PFSK-1 (cell line): ENCODE results near the gene EFEMP1.

Experiments
- FOXP2 ChIP-seq: optimal IDR thresholded peaks from 2 replicates; pipeline ENCODE3; 2011; ENCODE audit warnings: borderline replicate concordance, control low read depth, inconsistent platforms; ENCODE audit not compliant: insufficient read depth; ENCODE audit errors: extremely low read length, extremely low read depth
- POLR2AphosphoS5 ChIP-seq: IDR thresholded peaks from 2 replicates; pipeline ENCODE4 v1.6.1; 2012; ENCODE audit warnings: low read depth, mild to moderate bottlenecking, control low read depth, low read length, moderate library complexity
- SIN3A ChIP-seq: IDR thresholded peaks from 2 replicates; pipeline ENCODE4 v1.6.1; 2012; ENCODE audit warnings: mild to moderate bottlenecking, low read length, moderate library complexity, borderline replicate concordance; ENCODE audit not compliant: insufficient read depth
- TAF1 ChIP-seq: IDR thresholded peaks from 2 replicates; pipeline ENCODE4 v1.6.1; 2012; ENCODE audit warnings: low read length, control low read depth, borderline replicate concordance; ENCODE audit not compliant: insufficient read depth
- TF ChIP-seq, protein P1 (sequence below), 2 experiments: IDR thresholded peaks; 2 replicates each; pipeline versions ENCODE4 v1.6.1 to v1.8.0; 2011 to 2012; ENCODE audit warnings: low read depth in 2 of 2, low read length in 2 of 2, control low read depth in 1 of 2, inconsistent platforms in 1 of 2, mild to moderate bottlenecking in 1 of 2, moderate library complexity in 1 of 2; ENCODE audit not compliant: insufficient read depth in 1 of 2

DNA sequence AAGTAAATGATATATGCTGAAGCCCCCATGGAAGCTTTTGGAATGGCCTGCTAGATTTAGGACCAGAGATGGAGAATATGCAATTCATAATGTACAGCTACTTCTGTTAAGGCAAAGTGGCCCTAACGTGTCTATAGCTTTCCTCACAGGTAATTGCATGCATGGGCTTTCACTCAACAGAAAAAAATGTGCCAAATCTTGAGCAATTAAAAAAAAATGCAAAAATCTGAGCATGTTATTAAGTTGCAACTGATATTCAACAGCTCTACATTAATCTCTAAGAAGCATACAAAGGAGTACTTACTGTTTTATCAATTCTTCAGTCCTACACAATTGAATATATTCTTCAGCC, 79.6 kb downstream of the EFEMP1 start:
- TF ChIP-seq, protein P1, sequence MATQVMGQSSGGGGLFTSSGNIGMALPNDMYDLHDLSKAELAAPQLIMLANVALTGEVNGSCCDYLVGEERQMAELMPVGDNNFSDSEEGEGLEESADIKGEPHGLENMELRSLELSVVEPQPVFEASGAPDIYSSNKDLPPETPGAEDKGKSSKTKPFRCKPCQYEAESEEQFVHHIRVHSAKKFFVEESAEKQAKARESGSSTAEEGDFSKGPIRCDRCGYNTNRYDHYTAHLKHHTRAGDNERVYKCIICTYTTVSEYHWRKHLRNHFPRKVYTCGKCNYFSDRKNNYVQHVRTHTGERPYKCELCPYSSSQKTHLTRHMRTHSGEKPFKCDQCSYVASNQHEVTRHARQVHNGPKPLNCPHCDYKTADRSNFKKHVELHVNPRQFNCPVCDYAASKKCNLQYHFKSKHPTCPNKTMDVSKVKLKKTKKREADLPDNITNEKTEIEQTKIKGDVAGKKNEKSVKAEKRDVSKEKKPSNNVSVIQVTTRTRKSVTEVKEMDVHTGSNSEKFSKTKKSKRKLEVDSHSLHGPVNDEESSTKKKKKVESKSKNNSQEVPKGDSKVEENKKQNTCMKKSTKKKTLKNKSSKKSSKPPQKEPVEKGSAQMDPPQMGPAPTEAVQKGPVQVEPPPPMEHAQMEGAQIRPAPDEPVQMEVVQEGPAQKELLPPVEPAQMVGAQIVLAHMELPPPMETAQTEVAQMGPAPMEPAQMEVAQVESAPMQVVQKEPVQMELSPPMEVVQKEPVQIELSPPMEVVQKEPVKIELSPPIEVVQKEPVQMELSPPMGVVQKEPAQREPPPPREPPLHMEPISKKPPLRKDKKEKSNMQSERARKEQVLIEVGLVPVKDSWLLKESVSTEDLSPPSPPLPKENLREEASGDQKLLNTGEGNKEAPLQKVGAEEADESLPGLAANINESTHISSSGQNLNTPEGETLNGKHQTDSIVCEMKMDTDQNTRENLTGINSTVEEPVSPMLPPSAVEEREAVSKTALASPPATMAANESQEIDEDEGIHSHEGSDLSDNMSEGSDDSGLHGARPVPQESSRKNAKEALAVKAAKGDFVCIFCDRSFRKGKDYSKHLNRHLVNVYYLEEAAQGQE (IDR thresholded peaks at IDR 0.05; ENCODE audit: insufficient read depth in 1 of 2, low read depth in 2 of 2, low read length in 2 of 2), result no peak
- no peak for TF ChIP-seq POLR2AphosphoS5
- no peak for TF ChIP-seq TAF1
- no peak for TF ChIP-seq FOXP2
- TF ChIP-seq SIN3A, result no peak
